Colonic mucosa (tissue), 4 donors: ENCODE data around the gene ASIC3. TPM values are rescaled to one million over a fixed set of nuclear protein-coding genes. Genes with fewer than 3 reads are reported as not detected.

Experiments
- DNase-seq: peaks from one replicate; pipeline ENCODE4 v3.0.0-alpha.2; 2020
- H3K27ac ChIP-seq: fragments of 200-600 bp; one replicate; pipeline ENCODE4 v1.8.0; 2021
- H3K27me3 ChIP-seq: fragments of 200-600 bp; one replicate; pipeline ENCODE4 v1.8.0; 2021
- H3K36me3 ChIP-seq: fragments of 200-600 bp; one replicate; pipeline ENCODE4 v1.8.0; 2021
- H3K4me1 ChIP-seq: fragments of 200-600 bp; one replicate; pipeline ENCODE4 v1.8.0; 2021; ENCODE audit warnings: mild to moderate bottlenecking
- H3K4me3 ChIP-seq: fragments of 200-600 bp; one replicate; pipeline ENCODE4 v1.8.0; 2021
- H3K9ac ChIP-seq, 2 donors: one replicate each; pipeline ENCODE4 v1.7.0; 2013; ENCODE audit warnings: control low read depth in 2 of 2, low read depth in 2 of 2, low read length in 2 of 2
- H3K9me3 ChIP-seq: fragments of 200-600 bp; one replicate; pipeline ENCODE4 v1.8.0; 2021
- intact Hi-C: fragments of 100-400 bp; cut with DNase I; formaldehyde crosslinking; loops from one replicate; pipeline ENCODE4 v1.14.1; 2022
- total RNA-seq, 2 donors: library from RNA; stranded (reverse); fragmentation: NEBNext Ultra II Directional in 1 of 2; extraction: Animal tissue kit (Norgen Biotek cat#: 25700) in 1 of 2; gene quantifications; one replicate each; pipeline ENCODE4 v1.2.1, GENCODE V29; 2021
- TF ChIP-seq, protein P1 (sequence below): fragments of 200-600 bp; IDR thresholded peaks from one replicate; pipeline ENCODE4 v1.8.0; 2022; ENCODE audit warnings: antibody characterized with exemption, mild to moderate bottlenecking
- donor health status: healthy.
- donor health status: DM: no; HTN: no; CAD: no.
- donor health status: DM: no; HTN: no; CAD: no.

The ASIC3 gene
- total RNA-seq, 2 donors from 2014 or later: 1.0 to 2.2 TPM

DNA sequence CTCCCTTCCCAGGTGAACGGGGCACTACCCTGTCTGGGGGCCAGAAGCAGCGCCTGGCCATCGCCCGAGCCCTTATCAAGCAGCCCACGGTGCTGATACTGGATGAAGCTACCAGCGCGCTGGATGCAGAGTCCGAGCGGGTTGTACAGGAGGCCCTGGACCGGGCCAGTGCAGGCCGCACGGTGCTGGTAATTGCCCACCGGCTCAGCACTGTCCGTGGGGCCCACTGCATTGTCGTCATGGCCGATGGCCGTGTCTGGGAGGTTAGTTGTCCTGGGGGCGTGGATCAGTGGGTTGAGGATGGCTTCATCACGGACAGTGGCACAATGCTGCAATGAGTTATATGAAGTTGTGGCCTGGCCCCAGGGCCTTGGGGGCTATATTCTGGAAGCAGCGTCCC is 4.4 kb upstream of the ASIC3 start:
- Histone ChIP-seq H3K36me3 (no peaks in the 10 kb centered on the region), H3K9me3 (no peaks in the 10 kb centered on the region), H3K9ac (no peak overlapping the region), H3K4me3 (no peak overlapping the region), H3K4me1 (no peaks in the 10 kb centered on the region), H3K27ac (no peak overlapping the region), H3K27me3 (no peaks in the 10 kb centered on the region)
- DNase-seq: no peak
- intact Hi-C loops: no loop called here
- TF ChIP-seq, protein P1, sequence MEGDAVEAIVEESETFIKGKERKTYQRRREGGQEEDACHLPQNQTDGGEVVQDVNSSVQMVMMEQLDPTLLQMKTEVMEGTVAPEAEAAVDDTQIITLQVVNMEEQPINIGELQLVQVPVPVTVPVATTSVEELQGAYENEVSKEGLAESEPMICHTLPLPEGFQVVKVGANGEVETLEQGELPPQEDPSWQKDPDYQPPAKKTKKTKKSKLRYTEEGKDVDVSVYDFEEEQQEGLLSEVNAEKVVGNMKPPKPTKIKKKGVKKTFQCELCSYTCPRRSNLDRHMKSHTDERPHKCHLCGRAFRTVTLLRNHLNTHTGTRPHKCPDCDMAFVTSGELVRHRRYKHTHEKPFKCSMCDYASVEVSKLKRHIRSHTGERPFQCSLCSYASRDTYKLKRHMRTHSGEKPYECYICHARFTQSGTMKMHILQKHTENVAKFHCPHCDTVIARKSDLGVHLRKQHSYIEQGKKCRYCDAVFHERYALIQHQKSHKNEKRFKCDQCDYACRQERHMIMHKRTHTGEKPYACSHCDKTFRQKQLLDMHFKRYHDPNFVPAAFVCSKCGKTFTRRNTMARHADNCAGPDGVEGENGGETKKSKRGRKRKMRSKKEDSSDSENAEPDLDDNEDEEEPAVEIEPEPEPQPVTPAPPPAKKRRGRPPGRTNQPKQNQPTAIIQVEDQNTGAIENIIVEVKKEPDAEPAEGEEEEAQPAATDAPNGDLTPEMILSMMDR: no peak

DNA sequence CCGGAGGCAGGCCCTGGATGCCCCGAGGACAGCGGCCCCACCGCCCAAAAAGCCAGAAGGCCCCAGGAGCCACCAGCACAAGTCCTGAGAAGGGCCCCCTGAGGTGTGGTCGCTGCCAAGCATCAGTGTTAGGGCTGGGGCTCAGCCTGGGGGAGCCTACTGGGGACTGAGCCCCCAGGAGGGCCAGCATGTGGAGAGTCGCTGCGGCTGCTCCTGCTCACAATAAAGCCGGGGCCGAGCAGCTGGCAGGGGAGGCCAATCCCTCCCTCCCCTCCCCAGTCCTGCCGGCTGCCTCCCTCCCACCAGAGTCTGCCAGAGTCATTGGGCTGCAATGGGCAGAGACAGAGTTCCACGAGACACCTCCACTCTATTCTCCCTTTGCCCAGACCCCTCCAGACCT is 3.1 kb upstream of the ASIC3 start:
- Histone ChIP-seq H3K36me3 (no peaks in the 10 kb centered on the region), H3K9ac (no peak overlapping the region), H3K27ac (no peak overlapping the region), H3K4me1 (no peaks in the 10 kb centered on the region), H3K27me3 (no peaks in the 10 kb centered on the region), H3K9me3 (no peaks in the 10 kb centered on the region), H3K4me3 (no peak overlapping the region)
- intact Hi-C loops: no loop called here
- TF ChIP-seq, protein P1: no peak
- no peak for DNase-seq

DNA sequence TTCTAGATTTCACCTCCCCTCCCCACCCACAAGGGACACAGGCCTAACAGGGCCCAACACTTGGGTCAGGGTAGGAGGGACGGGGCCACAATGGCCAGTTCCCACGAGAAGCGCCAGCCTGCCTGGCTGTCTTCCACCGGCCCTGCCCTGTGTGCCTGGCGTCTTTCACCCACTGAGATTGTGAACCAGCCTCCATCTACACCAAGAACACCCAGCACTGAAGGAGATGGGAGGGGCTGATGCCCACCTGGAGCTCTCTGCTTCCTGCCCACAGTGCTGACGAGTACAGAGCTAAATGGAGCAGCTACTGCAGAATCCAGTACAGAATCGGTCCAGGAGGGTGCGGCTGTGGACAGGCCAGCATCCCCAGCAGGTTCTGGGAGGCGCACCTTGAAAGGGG is 2.4 kb upstream of the ASIC3 start:
- DNase-seq: no peak
- H3K36me3 ChIP-seq: no peaks in the 10 kb centered on the region

DNA sequence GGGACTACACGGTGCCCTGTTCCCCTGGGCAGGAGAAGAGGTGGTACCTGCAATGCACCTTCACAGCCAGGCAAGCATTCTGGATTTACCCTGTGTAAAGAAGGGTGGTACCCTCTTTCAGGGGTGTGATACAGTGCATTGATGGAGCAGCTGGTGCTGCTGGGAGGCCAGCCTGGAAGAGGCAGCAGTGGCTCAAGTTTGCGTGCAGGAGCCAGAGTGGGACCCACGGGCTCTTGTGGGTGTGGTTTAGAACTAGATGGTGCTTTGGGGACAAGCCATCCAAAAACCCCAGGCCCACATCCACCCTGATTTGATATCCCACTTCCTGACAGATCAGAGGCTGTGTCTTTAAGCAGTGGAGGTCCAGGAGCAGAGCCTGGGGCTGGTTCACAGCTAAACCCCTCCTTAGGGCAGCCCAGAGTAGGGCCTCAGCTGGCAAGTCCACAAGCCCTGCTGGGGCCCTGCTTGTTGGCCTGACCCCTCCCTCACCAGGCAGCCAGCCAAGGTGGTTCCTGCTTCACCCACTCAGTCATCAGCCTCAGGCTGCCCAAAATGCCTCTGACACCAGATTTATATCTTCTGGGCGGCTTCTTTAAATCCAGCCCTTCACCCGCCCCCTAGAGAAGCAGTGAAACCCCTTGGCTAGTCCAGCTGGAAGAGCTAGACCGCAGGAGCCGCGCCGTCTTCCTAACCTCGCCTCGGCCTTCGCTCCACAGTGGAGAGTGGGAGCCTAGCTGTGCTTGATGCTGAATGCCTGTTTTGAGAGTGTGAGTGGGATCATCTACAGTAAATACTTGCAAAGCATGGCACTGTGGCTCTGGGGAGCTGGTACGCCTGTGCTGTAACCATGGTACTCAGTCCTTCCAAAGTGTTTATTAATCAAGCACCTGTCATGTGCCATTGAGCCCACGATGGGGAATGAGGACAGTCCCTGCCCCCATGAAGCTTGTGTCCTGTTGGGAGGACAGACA is 1.4 kb upstream of the ASIC3 start:
- H3K27me3 ChIP-seq: no peaks in the 10 kb centered on the region
- H3K36me3 ChIP-seq: no peaks in the 10 kb centered on the region
- H3K4me3 ChIP-seq: no peak overlapping the region
- H3K4me1 ChIP-seq: peaks cover 7% of the 10 kb centered on the region
- intact Hi-C loops: no loop called here
- no peak overlapping the region for H3K9ac ChIP-seq
- TF ChIP-seq, protein P1: no peak
- no peaks in the 10 kb centered on the region for H3K9me3 ChIP-seq
- H3K27ac ChIP-seq: no peak overlapping the region
- DNase-seq: peak; percentile 31

More for the DNA sequence above, 2.4 kb upstream of the ASIC3 start:
- TF ChIP-seq, protein P1: no peak
- peaks cover 1% of the 10 kb centered on the region for H3K4me1 ChIP-seq
- no peak overlapping the region for H3K9ac ChIP-seq
- H3K27me3 ChIP-seq: no peaks in the 10 kb centered on the region
- no peak overlapping the region for H3K27ac ChIP-seq
- no peak overlapping the region for H3K4me3 ChIP-seq
- intact Hi-C loops: no loop called here
- H3K9me3 ChIP-seq: no peaks in the 10 kb centered on the region

DNA sequence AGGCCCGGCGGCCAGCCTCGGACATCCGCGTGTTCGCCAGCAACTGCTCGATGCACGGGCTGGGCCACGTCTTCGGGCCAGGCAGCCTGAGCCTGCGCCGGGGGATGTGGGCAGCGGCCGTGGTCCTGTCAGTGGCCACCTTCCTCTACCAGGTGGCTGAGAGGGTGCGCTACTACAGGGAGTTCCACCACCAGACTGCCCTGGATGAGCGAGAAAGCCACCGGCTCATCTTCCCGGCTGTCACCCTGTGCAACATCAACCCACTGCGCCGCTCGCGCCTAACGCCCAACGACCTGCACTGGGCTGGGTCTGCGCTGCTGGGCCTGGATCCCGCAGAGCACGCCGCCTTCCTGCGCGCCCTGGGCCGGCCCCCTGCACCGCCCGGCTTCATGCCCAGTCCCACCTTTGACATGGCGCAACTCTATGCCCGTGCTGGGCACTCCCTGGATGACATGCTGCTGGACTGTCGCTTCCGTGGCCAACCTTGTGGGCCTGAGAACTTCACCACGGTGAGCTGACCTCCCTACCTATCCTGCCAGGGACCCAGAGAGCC is 656 bp downstream of the ASIC3 start:
- no peaks in the 10 kb centered on the region for H3K9me3 ChIP-seq
- H3K4me3 ChIP-seq: no peak overlapping the region
- intact Hi-C loops: no loop called here
- H3K9ac ChIP-seq: no peak overlapping the region
- H3K36me3 ChIP-seq: no peaks in the 10 kb centered on the region
- H3K27ac ChIP-seq: no peak overlapping the region
- TF ChIP-seq, protein P1: no peak
- H3K27me3 ChIP-seq: no peaks in the 10 kb centered on the region
- H3K4me1 ChIP-seq: peaks cover 7% of the 10 kb centered on the region
- DNase-seq: no peak
